Measurements from ENCODE around the gene CHP2.
"Not testable (repeated sequence)": the region's sequence is repeated elsewhere in the genome, so short reads cannot be mapped to it uniquely, and the experiment has no call there.

CHP2 gene

DNA sequence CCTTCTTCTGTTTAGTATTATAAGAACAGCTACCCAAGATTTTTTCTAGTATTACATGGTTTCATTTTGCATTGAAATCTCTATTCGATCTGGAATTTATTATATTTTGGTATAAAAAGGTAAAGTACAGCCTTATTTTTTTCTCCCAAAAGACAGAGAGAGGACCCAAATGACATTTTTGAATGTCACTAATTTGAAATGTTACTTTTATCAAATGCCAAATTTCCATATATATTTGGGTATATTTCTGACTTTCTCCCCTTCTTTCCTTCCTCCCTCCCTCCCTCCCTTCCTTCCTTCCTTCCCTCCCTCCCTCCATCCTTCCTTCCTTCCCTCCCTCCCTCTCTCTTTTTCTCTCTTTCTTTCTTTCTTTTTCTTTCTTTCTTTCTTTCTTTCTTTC lies 6.2 kb upstream of the CHP2 start:
- no peak for DNase-seq

GRCh38 chr16:23751053-23751452 lies 3.8 kb upstream of the CHP2 start:
- not testable (repeated sequence) for DNase-seq

GRCh38 chr16:23753908-23754593 lies 775 bp upstream of the CHP2 start:
- no peak for DNase-seq

- no peak for DNase-seq
Observed at GRCh38 chr16:23755484-23755809, 621 bp downstream of the CHP2 start.

- no peak for DNase-seq
Observed at GRCh38 chr16:23757116-23757515, 2.3 kb downstream of the CHP2 start.

DNA sequence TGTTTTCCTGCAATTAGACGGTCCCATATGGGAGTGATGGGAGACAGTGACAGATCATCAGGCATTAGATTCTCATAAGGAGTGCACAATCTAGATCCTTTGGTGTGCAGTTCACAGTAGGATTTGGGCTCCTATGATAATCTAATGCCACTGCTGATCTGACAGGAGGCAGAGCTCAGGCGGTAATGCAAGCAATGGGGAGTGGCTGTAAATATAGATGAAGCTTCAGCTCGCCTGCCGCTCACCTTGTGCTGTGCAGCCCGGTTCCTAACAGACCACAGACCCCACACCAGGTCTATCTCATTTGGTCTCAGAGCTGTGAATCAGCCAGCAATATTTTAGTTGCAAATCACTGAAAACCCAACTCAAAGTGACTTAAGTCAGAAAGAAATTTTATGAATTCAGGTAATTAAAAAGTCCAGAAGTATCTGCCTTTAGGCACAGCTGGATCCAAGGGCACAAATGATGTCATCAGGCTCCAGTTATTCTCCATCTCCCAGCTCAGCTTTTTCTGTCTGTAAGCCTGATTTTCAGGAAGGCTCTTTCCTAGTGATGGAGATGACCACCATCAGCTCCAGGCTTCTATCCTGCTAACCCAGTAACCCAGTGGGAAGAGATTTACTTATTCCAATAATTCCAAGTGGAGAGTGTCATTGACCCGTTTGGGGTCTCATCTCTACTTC lies 3.3 kb downstream of the CHP2 start:
- no peak for DNase-seq

GRCh38 chr16:23765933-23766332 lies 11.1 kb downstream of the CHP2 start:
- no peak for DNase-seq

- DNase-seq, result no peak
Observed at GRCh38 chr16:23768581-23768980, 13.8 kb downstream of the CHP2 start.

- DNase-seq, result no peak
Observed at GRCh38 chr16:23771027-23771426, 16.2 kb downstream of the CHP2 start.

DNA sequence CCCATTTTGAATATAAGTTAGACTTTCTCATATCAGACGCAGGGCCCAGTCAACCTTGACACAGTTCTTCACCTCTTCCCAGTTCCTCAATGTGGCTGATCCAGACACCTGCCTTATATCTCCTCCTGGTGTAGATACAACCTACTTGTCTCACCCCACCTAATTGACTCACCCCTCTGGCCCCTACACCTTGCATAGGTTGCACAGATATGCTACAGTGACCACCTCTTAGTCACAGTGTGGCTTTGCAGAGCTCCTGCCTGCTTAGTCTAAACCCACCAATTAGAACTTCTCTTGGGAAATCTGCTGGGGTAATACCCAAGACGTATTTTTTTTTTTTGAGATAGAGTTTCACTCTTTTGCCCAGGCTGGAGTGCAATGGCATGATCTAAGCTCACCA lies 16.8 kb downstream of the CHP2 start:
- DNase-seq, result no peak

DNA sequence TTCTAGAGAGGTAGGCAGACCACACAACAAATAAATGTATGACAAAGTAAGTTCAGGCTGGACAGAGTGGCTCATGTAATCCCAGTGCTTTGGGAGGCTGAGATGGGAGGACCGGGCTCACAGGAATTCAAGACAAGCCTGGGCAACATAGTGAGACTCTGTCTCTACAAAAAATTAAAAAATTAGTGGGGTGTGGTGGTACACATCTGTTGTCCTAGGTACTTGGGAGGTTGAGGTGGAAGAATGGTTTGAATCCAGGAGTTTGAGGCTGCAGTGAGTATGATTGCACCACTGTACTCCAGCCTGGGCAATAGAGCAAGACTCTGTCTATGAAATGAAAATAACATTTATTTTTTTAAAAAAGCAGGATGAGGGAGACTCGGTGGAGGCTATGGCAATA lies 18.5 kb downstream of the CHP2 start:
- no peak for DNase-seq

DNA sequence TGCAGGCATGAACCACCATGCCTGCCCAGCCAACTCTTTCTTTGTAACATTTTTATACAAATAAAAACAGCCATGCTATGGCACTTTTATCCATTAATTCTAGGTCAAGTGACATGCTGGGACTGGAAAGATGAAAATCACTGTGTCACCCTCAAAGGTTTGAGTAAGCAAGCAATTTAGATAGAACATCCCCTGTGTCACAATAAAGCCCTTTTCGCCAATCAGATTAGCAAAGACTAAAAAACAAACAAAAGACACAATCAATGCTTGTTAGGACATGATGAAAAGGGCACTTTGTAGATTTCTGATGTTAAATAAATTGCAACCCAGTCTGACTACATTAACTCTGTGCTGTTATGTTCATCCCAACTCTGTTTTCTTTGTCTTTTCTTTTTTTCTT lies 26.4 kb downstream of the CHP2 start:
- no peak for DNase-seq

DNA sequence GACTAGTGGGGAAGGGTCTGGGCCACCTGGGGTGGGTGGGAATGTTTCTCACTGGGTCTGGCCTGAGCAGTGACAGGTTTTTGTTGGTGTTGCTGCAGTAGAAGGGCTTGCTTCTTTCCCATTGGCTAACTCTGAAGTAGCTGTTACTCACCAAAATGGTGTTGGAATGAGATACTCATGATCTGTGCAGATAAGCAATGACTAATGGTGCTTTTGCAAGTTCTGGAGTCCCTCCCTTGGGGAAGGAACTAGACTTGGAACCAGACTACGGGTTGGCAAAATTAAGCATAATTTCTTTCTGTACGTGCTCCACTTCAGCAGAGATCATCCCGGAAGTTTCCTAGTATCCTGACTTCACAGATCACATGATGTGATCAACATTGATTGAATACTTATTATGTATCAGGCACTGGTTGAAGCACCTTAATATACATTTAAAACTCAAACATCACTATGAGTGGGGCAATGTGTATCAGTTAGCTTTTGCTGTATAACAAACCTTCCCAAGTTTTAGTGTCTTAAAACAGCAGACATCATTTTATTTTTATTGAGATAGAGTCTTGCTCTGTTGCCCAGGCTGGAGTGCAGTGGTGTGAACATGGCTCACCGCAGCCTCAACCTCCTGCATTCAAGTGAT lies 30.1 kb downstream of the CHP2 start:
- DNase-seq, result no peak

GRCh38 chr16:23785842-23786241 lies 31.0 kb downstream of the CHP2 start:
- no peak for DNase-seq

GRCh38 chr16:23786964-23787561 lies 32.2 kb downstream of the CHP2 start:
- no peak for DNase-seq

DNA sequence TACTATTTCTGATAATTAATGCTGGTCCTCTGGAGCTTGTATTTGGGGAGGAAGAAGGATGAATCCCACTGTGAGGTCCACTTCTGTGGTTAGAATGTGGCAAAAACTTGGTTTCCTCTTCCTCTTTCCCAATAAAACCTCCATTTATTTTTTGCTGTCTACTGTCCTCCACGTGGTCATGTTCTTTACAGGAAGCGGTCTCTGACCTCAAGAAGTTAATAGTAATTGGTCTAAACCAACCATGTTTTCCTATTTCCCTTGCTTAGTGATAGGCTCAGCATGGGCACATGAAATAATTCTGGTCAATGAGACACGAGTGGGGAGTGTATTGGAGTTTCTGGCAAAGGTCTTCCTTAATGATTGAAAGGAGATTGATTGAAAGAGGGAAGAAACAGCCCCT lies 33.9 kb downstream of the CHP2 start:
- no peak for DNase-seq

GRCh38 chr16:23795378-23795777 lies 40.6 kb downstream of the CHP2 start:
- DNase-seq, result no peak

DNA sequence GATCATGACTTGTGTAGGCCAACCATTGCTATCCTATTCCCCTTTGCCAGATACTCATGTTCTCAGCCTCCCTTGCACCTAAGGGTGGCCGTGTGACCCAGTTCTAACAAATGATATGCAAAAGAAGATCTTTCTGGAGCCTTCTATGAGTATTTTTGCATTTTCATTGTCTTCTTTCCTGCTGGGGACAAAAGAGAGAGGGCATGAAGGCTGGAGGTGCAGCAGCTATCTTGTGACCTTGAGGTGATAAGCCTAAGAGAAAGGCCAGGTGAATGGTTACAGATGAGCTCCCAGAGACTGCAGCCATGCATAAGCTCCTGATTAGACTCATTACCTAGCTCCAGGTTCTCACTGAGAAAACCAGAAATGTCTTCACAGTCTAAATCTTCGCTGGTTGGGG lies 42.1 kb downstream of the CHP2 start:
- no peak for DNase-seq

DNA sequence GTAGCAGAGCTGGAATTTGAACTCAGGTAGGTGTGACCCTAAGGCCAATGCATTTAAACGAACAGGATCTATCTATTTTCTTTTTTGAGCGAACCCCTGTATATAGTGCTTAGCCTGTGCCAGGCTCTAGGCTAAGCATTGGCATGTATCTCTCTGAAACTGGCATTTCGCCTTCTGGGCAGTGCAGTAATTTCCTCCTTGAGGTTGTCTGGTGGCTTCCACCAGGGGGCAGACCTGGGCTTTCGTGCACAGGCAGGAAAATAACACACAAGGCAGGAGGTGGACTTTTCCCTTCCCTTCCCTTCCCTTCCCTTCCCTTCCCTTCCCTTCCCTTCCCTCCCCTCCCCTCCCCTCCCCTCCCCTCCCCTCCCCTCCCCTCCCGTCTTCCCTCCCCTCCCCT lies 46.6 kb downstream of the CHP2 start:
- DNase-seq, result peak; percentile 64

- DNase-seq, result no peak
Observed at GRCh38 chr16:23802776-23803175, 48.0 kb downstream of the CHP2 start.

DNA sequence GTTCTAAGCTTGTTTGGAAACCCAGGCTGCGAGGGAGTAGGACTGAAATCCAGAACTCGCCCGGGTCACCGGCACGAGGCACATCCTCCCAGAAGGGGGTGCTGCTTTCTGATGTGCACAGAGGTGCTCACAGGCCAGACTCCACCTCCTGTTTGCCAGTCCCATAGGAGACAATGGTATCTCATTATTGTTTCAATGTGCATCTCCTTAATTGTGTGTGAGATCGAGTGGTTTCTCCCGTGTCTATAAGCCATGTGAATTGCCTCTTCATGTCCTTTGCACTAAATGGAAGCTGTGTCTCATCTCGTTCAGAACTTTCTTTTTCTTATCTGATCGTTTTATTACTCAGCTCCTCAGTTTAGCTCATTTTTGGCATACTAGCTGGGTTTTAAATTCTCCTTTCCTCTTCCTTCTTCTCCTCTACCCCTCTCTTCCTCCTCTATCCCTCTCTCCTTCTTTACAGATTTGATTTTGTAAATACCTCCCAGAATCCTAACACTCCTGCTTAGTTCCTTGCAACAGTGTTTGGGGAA lies 48.8 kb downstream of the CHP2 start:
- peak; percentile 56 for DNase-seq

- no peak for DNase-seq
Observed at GRCh38 chr16:23807028-23807427, 52.2 kb downstream of the CHP2 start.

All from activated CD4-positive, alpha-beta T cell treated with anti-CD3 and anti-CD28 coated beads for 1 hour (primary cell).